DND-41 (cell line): Measurements from ENCODE around the gene PVALEF.

Experiments used
- EZH2 ChIP-seq: IDR thresholded peaks from 3 replicates; pipeline ENCODE4 v1.6.1; 2012; ENCODE audit warnings: borderline replicate concordance, low read depth, mild to moderate bottlenecking, moderate library complexity, low read length, inconsistent platforms; ENCODE audit not compliant: severe bottlenecking
- TF ChIP-seq, protein P1 (sequence below): IDR thresholded peaks from 2 replicates; pipeline ENCODE4 v1.5.1; 2012; ENCODE audit warnings: borderline replicate concordance, low read length, moderate library complexity, mild to moderate bottlenecking; ENCODE audit not compliant: poor library complexity, severe bottlenecking; ENCODE audit errors: extremely low read depth

DNA sequence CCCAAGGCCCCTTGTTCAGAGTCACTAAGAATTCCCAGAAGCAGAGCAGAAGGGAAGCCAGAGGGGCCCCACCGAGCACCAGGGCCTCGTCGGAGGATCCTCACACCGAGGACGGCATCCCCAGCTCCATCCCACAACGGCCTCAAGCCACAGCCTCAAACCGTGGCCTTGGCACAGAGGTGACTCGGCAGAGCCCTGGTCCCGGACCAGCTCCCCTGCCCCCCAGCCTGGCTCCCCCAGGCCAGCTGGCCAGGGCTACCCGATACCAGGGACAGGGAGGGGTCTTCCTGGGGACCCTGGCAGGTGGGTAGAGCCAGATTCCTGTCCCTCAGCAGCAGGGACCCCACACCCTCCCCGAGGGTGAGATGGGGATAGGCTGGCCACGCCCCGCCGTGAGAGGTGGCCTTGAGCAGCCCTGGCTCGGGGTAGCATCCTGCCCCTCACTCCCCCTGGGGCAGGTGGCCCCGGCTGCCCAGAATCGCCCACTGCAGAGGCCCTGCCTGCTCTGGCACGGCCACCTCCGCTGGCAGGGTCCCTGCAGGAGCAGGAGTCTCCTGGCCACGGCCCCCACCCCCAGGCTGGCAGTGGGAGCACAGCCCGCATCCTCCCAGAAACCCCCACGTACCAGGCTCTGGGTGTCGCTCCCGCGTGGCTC, 5.6 kb upstream of the PVALEF start:
- TF ChIP-seq, protein P1, sequence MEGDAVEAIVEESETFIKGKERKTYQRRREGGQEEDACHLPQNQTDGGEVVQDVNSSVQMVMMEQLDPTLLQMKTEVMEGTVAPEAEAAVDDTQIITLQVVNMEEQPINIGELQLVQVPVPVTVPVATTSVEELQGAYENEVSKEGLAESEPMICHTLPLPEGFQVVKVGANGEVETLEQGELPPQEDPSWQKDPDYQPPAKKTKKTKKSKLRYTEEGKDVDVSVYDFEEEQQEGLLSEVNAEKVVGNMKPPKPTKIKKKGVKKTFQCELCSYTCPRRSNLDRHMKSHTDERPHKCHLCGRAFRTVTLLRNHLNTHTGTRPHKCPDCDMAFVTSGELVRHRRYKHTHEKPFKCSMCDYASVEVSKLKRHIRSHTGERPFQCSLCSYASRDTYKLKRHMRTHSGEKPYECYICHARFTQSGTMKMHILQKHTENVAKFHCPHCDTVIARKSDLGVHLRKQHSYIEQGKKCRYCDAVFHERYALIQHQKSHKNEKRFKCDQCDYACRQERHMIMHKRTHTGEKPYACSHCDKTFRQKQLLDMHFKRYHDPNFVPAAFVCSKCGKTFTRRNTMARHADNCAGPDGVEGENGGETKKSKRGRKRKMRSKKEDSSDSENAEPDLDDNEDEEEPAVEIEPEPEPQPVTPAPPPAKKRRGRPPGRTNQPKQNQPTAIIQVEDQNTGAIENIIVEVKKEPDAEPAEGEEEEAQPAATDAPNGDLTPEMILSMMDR = no peak
- TF ChIP-seq EZH2 = no peak
